Stomach (tissue), 4 donors: Measurements from ENCODE around the gene MTHFSD.

Experiments used
- EP300 ChIP-seq: sonication (generic); formaldehyde crosslinking; IDR thresholded peaks from one replicate; pipeline ENCODE4 v1.6.1; 2017; ENCODE audit warnings: antibody characterized with exemption
- POLR2A ChIP-seq, 4 donors: fragments of 450-650 bp; IDR thresholded peaks; one replicate each; pipeline ENCODE4 v1.6.1; 2016; ENCODE audit warnings: antibody characterized with exemption in 4 of 4, control low read depth in 2 of 4, mild to moderate bottlenecking in 1 of 4, moderate library complexity in 1 of 4
- TF ChIP-seq, protein P1 (sequence below), 7 experiments: fragments of 450-650 bp in 4 of 7; fragments of 200-600 bp in 3 of 7; sonication (generic) in 3 of 7; IDR thresholded peaks; one replicate each; pipeline ENCODE4 v1.5.1; 2016 to 2019; ENCODE audit warnings: antibody characterized with exemption in 7 of 7, control low read depth in 2 of 7, mild to moderate bottlenecking in 1 of 7

DNA sequence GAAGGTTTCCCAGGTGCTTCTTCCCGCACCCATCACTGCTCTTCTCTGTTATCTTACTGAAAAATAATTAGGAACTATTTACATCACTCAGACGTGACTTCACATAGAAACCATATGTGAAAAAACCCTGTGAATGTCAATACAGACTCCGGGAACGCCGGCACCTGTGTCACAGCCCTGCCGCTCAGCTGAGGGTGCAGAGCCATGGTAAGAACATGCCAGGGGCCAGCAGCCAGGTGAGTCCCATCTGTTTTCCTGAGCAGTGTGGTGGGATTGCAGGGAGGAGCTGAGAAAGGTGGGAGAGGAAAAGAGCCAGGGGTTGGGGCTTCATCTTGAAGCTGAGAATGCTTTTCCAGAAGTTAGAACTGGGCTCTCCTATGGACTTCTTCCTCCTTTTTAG is 31.0 kb downstream of the MTHFSD start:
- TF ChIP-seq POLR2A (IDR thresholded peaks at IDR 0.05): no peak
- TF ChIP-seq, protein P1, sequence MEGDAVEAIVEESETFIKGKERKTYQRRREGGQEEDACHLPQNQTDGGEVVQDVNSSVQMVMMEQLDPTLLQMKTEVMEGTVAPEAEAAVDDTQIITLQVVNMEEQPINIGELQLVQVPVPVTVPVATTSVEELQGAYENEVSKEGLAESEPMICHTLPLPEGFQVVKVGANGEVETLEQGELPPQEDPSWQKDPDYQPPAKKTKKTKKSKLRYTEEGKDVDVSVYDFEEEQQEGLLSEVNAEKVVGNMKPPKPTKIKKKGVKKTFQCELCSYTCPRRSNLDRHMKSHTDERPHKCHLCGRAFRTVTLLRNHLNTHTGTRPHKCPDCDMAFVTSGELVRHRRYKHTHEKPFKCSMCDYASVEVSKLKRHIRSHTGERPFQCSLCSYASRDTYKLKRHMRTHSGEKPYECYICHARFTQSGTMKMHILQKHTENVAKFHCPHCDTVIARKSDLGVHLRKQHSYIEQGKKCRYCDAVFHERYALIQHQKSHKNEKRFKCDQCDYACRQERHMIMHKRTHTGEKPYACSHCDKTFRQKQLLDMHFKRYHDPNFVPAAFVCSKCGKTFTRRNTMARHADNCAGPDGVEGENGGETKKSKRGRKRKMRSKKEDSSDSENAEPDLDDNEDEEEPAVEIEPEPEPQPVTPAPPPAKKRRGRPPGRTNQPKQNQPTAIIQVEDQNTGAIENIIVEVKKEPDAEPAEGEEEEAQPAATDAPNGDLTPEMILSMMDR (IDR thresholded peaks at IDR 0.05): no peak
- no peak for TF ChIP-seq EP300
